HG03520 (cell line): ENCODE measurements around the gene PLP1.

Experiments used
- ATAC-seq: cut with Tn5 transposase; IDR thresholded peaks from one replicate; pipeline ENCODE4 v1.9.1; 2021; ENCODE audit warnings: mild to moderate bottlenecking, moderate library complexity; ENCODE audit not compliant: unreplicated experiment

PLP1 gene

GRCh38 chrX:103823591-103823990, 47.0 kb downstream of the PLP1 start:
- ATAC-seq: no peak

GRCh38 chrX:103825881-103826280, 49.2 kb downstream of the PLP1 start:
- no peak for ATAC-seq

- no peak for ATAC-seq
These were observed 51.9 kb downstream of the PLP1 start for GRCh38 chrX:103828529-103828928.

- no peak for ATAC-seq
These were observed 54.2 kb downstream of the PLP1 start for GRCh38 chrX:103830848-103831247.

GRCh38 chrX:103831342-103831802, 54.7 kb downstream of the PLP1 start:
- ATAC-seq: peak; percentile 16

- ATAC-seq: peak; percentile 79
These were observed 55.3 kb downstream of the PLP1 start, which contains the start of gene RAB9B for GRCh38 chrX:103831803-103832544. Gene RAB9B (minus strand): TSS chrX:103832257. CDS start chrX:103825784, 6,473 bp downstream.

- ATAC-seq: no peak
These were observed 62.8 kb downstream of the PLP1 start for GRCh38 chrX:103839404-103839803.
